COLO668 (cell line): ENCODE data around the gene INPP5A.
"Not testable (repeated sequence)": the region's sequence is repeated elsewhere in the genome, so short reads cannot be mapped to it uniquely, and the experiment has no call there.

ENCODE experiments used
- DNase-seq: peaks from one replicate; lab custom pipeline; 2025; ENCODE audit not compliant: unreplicated experiment; lab: John Stamatoyannopoulos, UW

INPP5A gene

GRCh38 chr10:132702601-132703418 is 165.2 kb downstream of the INPP5A start:
- no peak for DNase-seq

GRCh38 chr10:132703419-132704007 is 165.9 kb downstream of the INPP5A start:
- no peak for DNase-seq

GRCh38 chr10:132704008-132704814 is 166.6 kb downstream of the INPP5A start:
- DNase-seq: no peak

- not testable (repeated sequence) for DNase-seq
Measured at GRCh38 chr10:132704815-132705064, 167.2 kb downstream of the INPP5A start.

GRCh38 chr10:132705173-132705572 is 167.6 kb downstream of the INPP5A start:
- no peak for DNase-seq

GRCh38 chr10:132705943-132706342 is 168.4 kb downstream of the INPP5A start:
- no peak for DNase-seq

- DNase-seq: no peak
Measured at GRCh38 chr10:132706701-132707100, 169.1 kb downstream of the INPP5A start.

- DNase-seq: no peak
Measured at GRCh38 chr10:132707121-132707775, 169.7 kb downstream of the INPP5A start.

- DNase-seq: no peak
Measured at GRCh38 chr10:132707776-132708171, 170.2 kb downstream of the INPP5A start.

GRCh38 chr10:132708441-132708840 is 170.9 kb downstream of the INPP5A start:
- DNase-seq: no peak

- no peak for DNase-seq
Measured at GRCh38 chr10:132708936-132709335, 171.3 kb downstream of the INPP5A start.

- no peak for DNase-seq
Measured at GRCh38 chr10:132709471-132709951, 171.9 kb downstream of the INPP5A start.

- no peak for DNase-seq
Measured at GRCh38 chr10:132710036-132710686, 172.6 kb downstream of the INPP5A start.

GRCh38 chr10:132710746-132711612 is 173.4 kb downstream of the INPP5A start:
- DNase-seq: no peak

GRCh38 chr10:132711613-132712121 is 174.1 kb downstream of the INPP5A start:
- no peak for DNase-seq

- no peak for DNase-seq
Measured at GRCh38 chr10:132712291-132712690, 174.7 kb downstream of the INPP5A start.

GRCh38 chr10:132712743-132713142 is 175.2 kb downstream of the INPP5A start:
- no peak for DNase-seq

- no peak for DNase-seq
Measured at GRCh38 chr10:132713421-132714095, 176.0 kb downstream of the INPP5A start.
